SK-N-SH (cell line): Measurements from ENCODE around the gene CCNT1. TPM values are rescaled to one million over a fixed set of nuclear protein-coding genes. Genes with fewer than 3 reads are reported as not detected.

Source experiments
- CTCF ChIA-PET: fragments of 300-600, 350-600 bp; formaldehyde crosslinking; extraction: SDS; loops from one replicate; lab custom pipeline; 2021; lab: Yijun Ruan, JAX
- POLR2A ChIA-PET: fragments of 350-600 bp; sonication (Branson Sonifier 250); formaldehyde crosslinking; extraction: SDS; loops from one replicate; lab custom pipeline; 2020; ENCODE audit warnings: antibody characterized with exemption, inconsistent platforms; lab: Yijun Ruan, JAX
- DNase-seq: peaks from one replicate; pipeline ENCODE4 v3.0.0; 2012
- H2AFZ ChIP-seq: fragments of 200-600 bp; sonication (generic); 2 replicates; pipeline ENCODE4 v1.8.1; 2016; ENCODE audit warnings: antibody characterized with exemption, mild to moderate bottlenecking, low read depth
- H3F3A ChIP-seq: fragments of 200-600 bp; sonication (generic); replicated peaks from 2 replicates; pipeline ENCODE3; 2016; ENCODE audit warnings: antibody characterized with exemption, mild to moderate bottlenecking; ENCODE audit not compliant: insufficient read depth
- H3K27ac ChIP-seq, 2 experiments: fragments of 200-500 bp in 1 of 2; fragments of 200-600 bp in 1 of 2; sonication (Bioruptor generic) in 1 of 2; sonication (generic), shearing (Covaris generic) in 1 of 2; 2 replicates each; pipeline versions ENCODE4 v1.5.1 to v1.6.1; 2014 to 2016; ENCODE audit warnings: low read depth in 2 of 2, inconsistent platforms in 1 of 2, low read length in 1 of 2, mild to moderate bottlenecking in 1 of 2, mixed read lengths in 1 of 2
- H3K27me3 ChIP-seq: fragments of 200-600 bp; sonication (generic), shearing (Covaris generic); 2 replicates; pipeline ENCODE4 v1.6.1; 2016; ENCODE audit warnings: mixed run types; ENCODE audit not compliant: insufficient read depth
- H3K36me3 ChIP-seq, 2 experiments: fragments of 200-500 bp in 1 of 2; fragments of 200-600 bp in 1 of 2; sonication (Bioruptor generic) in 1 of 2; sonication (generic) in 1 of 2; replicated peaks in 1 of 2; 2 replicates each; pipeline versions ENCODE3 to v1.5.1; 2014 to 2016; ENCODE audit warnings: low read length in 1 of 2, mild to moderate bottlenecking in 1 of 2; ENCODE audit not compliant: insufficient read depth in 2 of 2, control insufficient read depth in 1 of 2
- H3K4me1 ChIP-seq, 2 experiments: fragments of 200-500 bp in 1 of 2; fragments of 200-600 bp in 1 of 2; sonication (Bioruptor generic) in 1 of 2; sonication (generic), shearing (Covaris generic) in 1 of 2; 2 replicates each; pipeline versions ENCODE4 v1.5.1 to v1.6.1; 2014 to 2016; ENCODE audit warnings: low read depth in 1 of 2, low read length in 1 of 2, mixed run types in 1 of 2; ENCODE audit not compliant: insufficient read depth in 2 of 2, control insufficient read depth in 1 of 2
- H3K4me2 ChIP-seq: fragments of 200-600 bp; sonication (generic), shearing (Covaris generic); 2 replicates; pipeline ENCODE4 v1.6.1; 2017; ENCODE audit warnings: mixed run types
- H3K4me3 ChIP-seq, 2 experiments: fragments of 200-500 bp in 1 of 2; fragments of 200-600 bp in 1 of 2; sonication (Bioruptor generic) in 1 of 2; sonication (generic), shearing (Covaris generic) in 1 of 2; 2 replicates each; pipeline versions ENCODE4 v1.5.1 to v1.8.1; 2014 to 2016; ENCODE audit warnings: low read depth in 2 of 2, inconsistent platforms in 1 of 2, low read length in 1 of 2, mild to moderate bottlenecking in 1 of 2, mixed read lengths in 1 of 2, moderate library complexity in 1 of 2
- H3K79me2 ChIP-seq: fragments of 200-600 bp; sonication (generic); 2 replicates; pipeline ENCODE4 v1.8.1; 2017; ENCODE audit warnings: mild to moderate bottlenecking; ENCODE audit not compliant: insufficient read depth
- H3K9ac ChIP-seq: fragments of 200-600 bp; sonication (generic); 2 replicates; pipeline ENCODE4 v1.6.1; 2017; ENCODE audit warnings: mixed run types
- H3K9me2 ChIP-seq: fragments of 200-600 bp; sonication (generic); 2 replicates; pipeline ENCODE4 v1.6.1; 2017; ENCODE audit warnings: mixed run types
- H3K9me3 ChIP-seq: fragments of 200-600 bp; sonication (generic); 2 replicates; pipeline ENCODE4 v1.6.1; 2017; ENCODE audit warnings: mixed run types, mild to moderate bottlenecking, moderate library complexity
- H4K20me1 ChIP-seq: fragments of 200-600 bp; sonication (generic); 2 replicates; pipeline ENCODE4 v1.6.1; 2017; ENCODE audit warnings: mild to moderate bottlenecking, mixed run types; ENCODE audit not compliant: insufficient read depth
- CHD2 ChIP-seq: fragments of 150-350 bp; IDR thresholded peaks from 2 replicates; pipeline ENCODE4 v1.6.1; 2018; ENCODE audit warnings: low read length; ENCODE audit not compliant: partially characterized antibody
- EZH2phosphoT487 ChIP-seq: fragments of 200-600 bp; sonication (generic); IDR thresholded peaks from 2 replicates; pipeline ENCODE4 v1.6.1; 2017; ENCODE audit warnings: low read depth, mixed run types, mild to moderate bottlenecking, antibody characterized with exemption, moderate library complexity, borderline replicate concordance
- FOSL2 ChIP-seq: IDR thresholded peaks from 2 replicates; pipeline ENCODE4 v1.4.0; 2012; ENCODE audit warnings: low read depth, mild to moderate bottlenecking, moderate library complexity, borderline replicate concordance
- GABPA ChIP-seq: IDR thresholded peaks from 2 replicates; pipeline ENCODE4 v1.4.0; 2012; ENCODE audit warnings: low read depth, mild to moderate bottlenecking
- GATA2 ChIP-seq: sonication (generic); formaldehyde crosslinking; IDR thresholded peaks from 2 replicates; pipeline ENCODE4 v1.5.0; 2020; ENCODE audit warnings: mild to moderate bottlenecking, missing genetic modification reagents
- MEF2A ChIP-seq: IDR thresholded peaks from 2 replicates; pipeline ENCODE4 v1.4.0; 2012; ENCODE audit warnings: low read depth, borderline replicate concordance
- MXI1 ChIP-seq: IDR thresholded peaks from 2 replicates; pipeline ENCODE4 v1.6.1; 2012; ENCODE audit warnings: mild to moderate bottlenecking, low read depth, low read length, improper control_type of control experiment
- NFIC ChIP-seq: IDR thresholded peaks from 2 replicates; pipeline ENCODE4 v1.4.0; 2012; ENCODE audit warnings: borderline replicate concordance
- POLR2AphosphoS5 ChIP-seq: IDR thresholded peaks from 2 replicates; pipeline ENCODE4 v1.6.1; 2012; ENCODE audit warnings: low read depth, low read length
- RAD21 ChIP-seq: IDR thresholded peaks from 2 replicates; pipeline ENCODE4 v1.6.1; 2012; ENCODE audit warnings: mild to moderate bottlenecking, low read length
- RFX5 ChIP-seq: IDR thresholded peaks from 2 replicates; pipeline ENCODE4 v1.6.1; 2012; ENCODE audit warnings: mild to moderate bottlenecking, improper control_type of control experiment, low read length
- RXRA ChIP-seq: IDR thresholded peaks from 2 replicates; pipeline ENCODE4 v1.4.0; 2012; ENCODE audit warnings: low read depth, mild to moderate bottlenecking, borderline replicate concordance
- SIN3A ChIP-seq: IDR thresholded peaks from 2 replicates; pipeline ENCODE4 v1.6.1; 2012; ENCODE audit warnings: low read depth, mild to moderate bottlenecking, low read length, moderate library complexity, borderline replicate concordance
- SMC3 ChIP-seq: IDR thresholded peaks from 2 replicates; pipeline ENCODE4 v1.6.1; 2012; ENCODE audit warnings: low read depth, low read length, improper control_type of control experiment
- TCF12 ChIP-seq: IDR thresholded peaks from 2 replicates; pipeline ENCODE4 v1.4.0; 2012
- TEAD4 ChIP-seq: IDR thresholded peaks from 2 replicates; pipeline ENCODE4 v1.4.0; 2012; ENCODE audit warnings: mild to moderate bottlenecking, borderline replicate concordance; ENCODE audit not compliant: insufficient read depth
- WGBS: methylation state at CpG from one replicate; pipeline ENCODE4 v1.1.6; 2017; ENCODE audit warnings: low lambda C conversion rate; 5-methylcytosine and 5-hydroxymethylcytosine counted together
- polyA plus RNA-seq, 3 experiments: library from polyadenylated mRNA; depleted of rRNA; stranded (reverse); fragments of >200 nt; gene quantifications; 2 replicates each; pipeline ENCODE4 v1.2.3, GENCODE V29; 2012
- TF ChIP-seq, protein P1 (sequence below): IDR thresholded peaks from 2 replicates; pipeline ENCODE4 v1.4.0; 2012; ENCODE audit warnings: low read depth
- TF ChIP-seq, protein P2 (sequence below): IDR thresholded peaks from 2 replicates; pipeline ENCODE4 v1.4.0; 2012; ENCODE audit warnings: low read depth, borderline replicate concordance

CCNT1 gene
- polyA plus RNA-seq, 1 of the 3 experiments (the other 2 are of a cell fraction), result 7.2 TPM

- 65% methylated on average over 3 of the region's 3 CpGs for WGBS
- H3K36me3 ChIP-seq, result peaks cover 38 to 58% of the 10 kb centered on the region in 2 experiments
- POLR2A ChIA-PET, result interaction anchor here (0.7 kb wide), 1 partner anchor 709 kb away, joined by 3 read pairs; no protein-coding TSS in a partner anchor
Observed at GRCh38 chr12:48678551-48679185, 37.8 kb downstream of the CCNT1 start.

GRCh38 chr12:48671231-48671856 is 45.2 kb downstream of the CCNT1 start:
- 83% methylated on average over 8 of the region's 8 CpGs for WGBS
- TF ChIP-seq MEF2A (peak; percentile 40; the same call in 1 of the 2 replicates), TEAD4 (no peak)
- TF ChIP-seq, all 33 proteins: peak for 1
- no peaks in the 10 kb centered on the region for H3K4me1 ChIP-seq
- peaks cover 46 to 83% of the 10 kb centered on the region in 2 experiments for H3K36me3 ChIP-seq
- no peak for DNase-seq
- no peaks in the 10 kb centered on the region for H3K27me3 ChIP-seq
- H3K9me2 ChIP-seq, result no peaks in the 10 kb centered on the region
- POLR2A ChIA-PET, result interaction anchor here (0.9 kb wide), 1 partner anchor 14 kb away, joined by 5 read pairs; no protein-coding TSS in a partner anchor
- peaks cover 12% of the 10 kb centered on the region for H3F3A ChIP-seq
- peaks cover 78% of the 10 kb centered on the region for H3K79me2 ChIP-seq
- H4K20me1 ChIP-seq, result peaks cover 25% of the 10 kb centered on the region
- H3K4me2 ChIP-seq, result no peak overlapping the region
- H3K4me3 ChIP-seq, result no peak overlapping the region
- CTCF ChIA-PET, result interaction anchor here (1.0 kb wide), 1 partner anchor 18 kb away, joined by 3 read pairs; no protein-coding TSS in a partner anchor
- H3K9me3 ChIP-seq, result no peaks in the 10 kb centered on the region
- H3K9ac ChIP-seq, result no peak overlapping the region
- peak overlapping the region in 1 of 2 experiments; percentile 50; a peak in 2 of 4 replicates for H3K27ac ChIP-seq
- no peak overlapping the region for H2AFZ ChIP-seq

More at GRCh38 chr12:48678551-48679185, 37.8 kb downstream of the CCNT1 start:
- H3K79me2 ChIP-seq, result peaks cover 83% of the 10 kb centered on the region
- H3K9me2 ChIP-seq, result no peaks in the 10 kb centered on the region
- no peak overlapping the region for H3K27ac ChIP-seq
- peak overlapping the region; percentile 12 to 29; a peak in 1 of 4 replicates for H3K4me3 ChIP-seq
- peaks cover 37% of the 10 kb centered on the region for H4K20me1 ChIP-seq
- no peak overlapping the region for H2AFZ ChIP-seq
- peak overlapping the region; percentile 87 for H3K4me2 ChIP-seq
- no peak for DNase-seq
- no peak overlapping the region for H3K9ac ChIP-seq
- no peaks in the 10 kb centered on the region for H3K27me3 ChIP-seq
- peaks cover 14 to 17% of the 10 kb centered on the region in 2 experiments; a peak in 3 of 4 replicates for H3K4me1 ChIP-seq
- peaks cover 4% of the 10 kb centered on the region for H3F3A ChIP-seq
- H3K9me3 ChIP-seq, result no peaks in the 10 kb centered on the region
- CTCF ChIA-PET, result no interaction called here
- no peak for TF ChIP-seq SIN3A
- TF ChIP-seq, protein P1, sequence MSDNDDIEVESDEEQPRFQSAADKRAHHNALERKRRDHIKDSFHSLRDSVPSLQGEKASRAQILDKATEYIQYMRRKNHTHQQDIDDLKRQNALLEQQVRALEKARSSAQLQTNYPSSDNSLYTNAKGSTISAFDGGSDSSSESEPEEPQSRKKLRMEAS, result no peak
- no peak for TF ChIP-seq RAD21
- TF ChIP-seq MXI1, result no peak
- no peak for TF ChIP-seq SMC3

DNA sequence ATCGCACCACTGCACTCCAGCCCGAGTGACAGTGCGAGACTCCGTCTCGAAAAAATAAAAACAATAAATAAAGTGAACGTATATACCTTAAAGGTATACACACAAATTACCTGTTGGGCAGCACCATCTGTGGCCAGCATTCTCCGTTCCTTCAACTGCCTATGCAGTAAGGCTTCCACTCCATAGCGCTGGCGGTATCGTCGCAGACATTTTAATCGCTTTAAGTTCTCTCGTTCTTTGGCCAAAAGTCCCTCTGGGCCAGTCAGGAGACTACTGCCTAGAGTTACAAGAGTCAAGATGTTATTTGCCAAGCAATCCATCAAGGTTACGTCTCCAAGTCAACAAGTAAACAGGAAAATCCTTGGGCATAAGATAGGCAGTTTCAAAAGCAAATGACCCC is 47.5 kb downstream of the CCNT1 start:
- Histone ChIP-seq H3K4me3 (no peak overlapping the region), H3K36me3 (peaks cover 49 to 80% of the 10 kb centered on the region in 2 experiments), H3K9me3 (no peaks in the 10 kb centered on the region), H3K9ac (no peak overlapping the region), H3K79me2 (peaks cover 76% of the 10 kb centered on the region), H3K4me2 (no peak overlapping the region), H3K9me2 (no peaks in the 10 kb centered on the region), H3K27me3 (no peaks in the 10 kb centered on the region), H3F3A (peaks cover 8% of the 10 kb centered on the region), H4K20me1 (peaks cover 19% of the 10 kb centered on the region), H2AFZ (no peak overlapping the region), H3K4me1 (no peaks in the 10 kb centered on the region)
- POLR2A ChIA-PET, result no interaction called here
- CTCF ChIA-PET, result interaction anchor here (0.5 to 0.6 kb wide), 2 partner anchors 15 to 35 kb away, joined by 3 to 5 read pairs; no protein-coding TSS in a partner anchor
- DNase-seq, result no peak
- WGBS, result 97% methylated on average over 14 of the region's 14 CpGs
- TF ChIP-seq, protein P1, result no peak
- TF ChIP-seq TCF12, result no peak
- TF ChIP-seq RXRA, result no peak
- TF ChIP-seq GATA2 (CRISPR knock-in tag), result no peak
- TF ChIP-seq EZH2phosphoT487, result no peak
- TF ChIP-seq NFIC, result no peak
- TF ChIP-seq, protein P2, sequence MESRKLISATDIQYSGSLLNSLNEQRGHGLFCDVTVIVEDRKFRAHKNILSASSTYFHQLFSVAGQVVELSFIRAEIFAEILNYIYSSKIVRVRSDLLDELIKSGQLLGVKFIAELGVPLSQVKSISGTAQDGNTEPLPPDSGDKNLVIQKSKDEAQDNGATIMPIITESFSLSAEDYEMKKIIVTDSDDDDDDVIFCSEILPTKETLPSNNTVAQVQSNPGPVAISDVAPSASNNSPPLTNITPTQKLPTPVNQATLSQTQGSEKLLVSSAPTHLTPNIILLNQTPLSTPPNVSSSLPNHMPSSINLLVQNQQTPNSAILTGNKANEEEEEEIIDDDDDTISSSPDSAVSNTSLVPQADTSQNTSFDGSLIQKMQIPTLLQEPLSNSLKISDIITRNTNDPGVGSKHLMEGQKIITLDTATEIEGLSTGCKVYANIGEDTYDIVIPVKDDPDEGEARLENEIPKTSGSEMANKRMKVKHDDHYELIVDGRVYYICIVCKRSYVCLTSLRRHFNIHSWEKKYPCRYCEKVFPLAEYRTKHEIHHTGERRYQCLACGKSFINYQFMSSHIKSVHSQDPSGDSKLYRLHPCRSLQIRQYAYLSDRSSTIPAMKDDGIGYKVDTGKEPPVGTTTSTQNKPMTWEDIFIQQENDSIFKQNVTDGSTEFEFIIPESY, result no peak
- no peak for TF ChIP-seq FOSL2
- TF ChIP-seq GABPA, result no peak
- TF ChIP-seq CHD2, result no peak
- no peak for TF ChIP-seq POLR2AphosphoS5
- no peak for TF ChIP-seq RFX5
- TF ChIP-seq, all 33 proteins: peak for 0
- no peak overlapping the region for H3K27ac ChIP-seq
